Neural cell (in vitro differentiated cells): ENCODE results near the gene RGS14. TPM values are rescaled to one million over a fixed set of nuclear protein-coding genes. Genes with fewer than 3 reads are reported as not detected.
A peak's percentile ranks its signal among the peaks of the same experiment; 100 is the strongest.

Experiments used
- H2AFZ ChIP-seq: fragments of 200-600, 300-800 bp; sonication (generic), shearing (Covaris generic); 2 replicates; pipeline ENCODE4 v1.6.0; 2014; ENCODE audit warnings: low read depth, mild to moderate bottlenecking, antibody characterized with exemption, low read length, moderate library complexity
- H3F3A ChIP-seq: fragments of 200-600 bp; shearing (Covaris generic); 2 replicates; pipeline ENCODE4 v1.6.1; 2016; ENCODE audit warnings: mild to moderate bottlenecking, moderate library complexity, mixed read lengths, antibody characterized with exemption, low read length; ENCODE audit not compliant: insufficient read depth, poor library complexity, severe bottlenecking
- H3K27ac ChIP-seq: fragments of 200-600, 300-800 bp; sonication (generic), shearing (Covaris generic); 2 replicates; pipeline ENCODE4 v1.5.1; 2014; ENCODE audit warnings: mild to moderate bottlenecking, low read length, moderate library complexity
- H3K27me3 ChIP-seq: fragments of 300-800, 200-600 bp; sonication (generic), shearing (Covaris generic); 2 replicates; pipeline ENCODE4 v1.6.0; 2014; ENCODE audit warnings: mild to moderate bottlenecking, low read depth, low read length, moderate library complexity; ENCODE audit not compliant: insufficient read depth
- H3K36me3 ChIP-seq: fragments of 300-800, 200-600 bp; sonication (generic), shearing (Covaris generic); 2 replicates; pipeline ENCODE4 v1.5.1; 2014; ENCODE audit warnings: mild to moderate bottlenecking, antibody characterized with exemption, low read length, moderate library complexity; ENCODE audit not compliant: insufficient read depth
- H3K4me2 ChIP-seq: fragments of 300-800, 200-600 bp; sonication (generic), shearing (Covaris generic); 2 replicates; pipeline ENCODE4 v1.6.0; 2014; ENCODE audit warnings: mild to moderate bottlenecking, low read length
- H3K4me3 ChIP-seq: fragments of 300-800, 200-600 bp; sonication (generic), shearing (Covaris generic); 2 replicates; pipeline ENCODE4 v1.5.1; 2014; ENCODE audit warnings: mild to moderate bottlenecking, low read length, moderate library complexity
- H3K79me2 ChIP-seq: fragments of 200-600 bp; shearing (Covaris generic); replicated peaks from 2 replicates; pipeline ENCODE4 v1.6.0; 2014; ENCODE audit warnings: mild to moderate bottlenecking, low read length, moderate library complexity; ENCODE audit not compliant: insufficient read depth
- H3K9ac ChIP-seq: fragments of 300-800, 200-600 bp; sonication (generic), shearing (Covaris generic); 2 replicates; pipeline ENCODE4 v1.6.1; 2016; ENCODE audit warnings: mild to moderate bottlenecking, low read length, mixed read lengths
- H3K9me2 ChIP-seq: fragments of 200-600 bp; shearing (Covaris generic); 2 replicates; pipeline ENCODE4 v1.6.1; 2016; ENCODE audit warnings: mild to moderate bottlenecking, low read length, mixed read lengths; ENCODE audit not compliant: insufficient read depth
- H3K9me3 ChIP-seq: fragments of 200-600, 300-800 bp; sonication (generic), shearing (Covaris generic); 2 replicates; pipeline ENCODE4 v1.6.1; 2016; ENCODE audit warnings: mild to moderate bottlenecking, mixed run types, low read length, moderate library complexity, mixed read lengths
- H4K20me1 ChIP-seq: fragments of 200-600 bp; shearing (Covaris generic); 2 replicates; pipeline ENCODE4 v1.6.1; 2016; ENCODE audit warnings: mild to moderate bottlenecking, mixed run types; ENCODE audit not compliant: insufficient read depth
- CTCF ChIP-seq: fragments of 450-650 bp; IDR thresholded peaks from 2 replicates; pipeline ENCODE4 v1.5.1; 2014; ENCODE audit warnings: antibody characterized with exemption, mild to moderate bottlenecking, moderate library complexity; ENCODE audit not compliant: poor library complexity, severe bottlenecking
- EP300 ChIP-seq: fragments of 450-650 bp; conservative IDR thresholded peaks from 2 replicates; pipeline ENCODE4 v1.6.1; 2014; ENCODE audit warnings: antibody characterized with exemption, mild to moderate bottlenecking, moderate library complexity; ENCODE audit not compliant: poor library complexity, severe bottlenecking
- EZH2 ChIP-seq: fragments of 200-600, 300-800 bp; shearing (Covaris generic), sonication (generic); IDR thresholded peaks from 2 replicates; pipeline ENCODE4 v1.6.1; 2014; ENCODE audit warnings: antibody characterized with exemption, low read length, borderline replicate concordance, mild to moderate bottlenecking; ENCODE audit not compliant: insufficient read depth, poor library complexity, severe bottlenecking
- MXI1 ChIP-seq: fragments of 450-650 bp; conservative IDR thresholded peaks from 2 replicates; pipeline ENCODE4 v1.6.1; 2014; ENCODE audit warnings: antibody characterized with exemption, mild to moderate bottlenecking; ENCODE audit not compliant: poor library complexity, severe bottlenecking
- POLR2AphosphoS5 ChIP-seq: IDR thresholded peaks from 2 replicates; pipeline ENCODE4 v1.6.1; 2012
- RAD21 ChIP-seq: fragments of 450-650 bp; conservative IDR thresholded peaks from 2 replicates; pipeline ENCODE4 v1.6.1; 2014; ENCODE audit warnings: antibody characterized with exemption, mild to moderate bottlenecking, moderate library complexity
- REST ChIP-seq: IDR thresholded peaks from 2 replicates; pipeline ENCODE4 v1.6.1; 2012; ENCODE audit warnings: borderline replicate concordance
- SMC3 ChIP-seq: fragments of 450-650 bp; conservative IDR thresholded peaks from 2 replicates; pipeline ENCODE4 v1.6.1; 2014; ENCODE audit warnings: antibody characterized with exemption, mild to moderate bottlenecking, moderate library complexity; ENCODE audit not compliant: poor library complexity
- TAF1 ChIP-seq: IDR thresholded peaks from 2 replicates; pipeline ENCODE4 v1.6.1; 2012; ENCODE audit warnings: low read depth
- polyA plus RNA-seq: library from polyadenylated mRNA; depleted of rRNA; stranded (reverse); fragments of >200 nt; gene quantifications from 2 replicates; pipeline ENCODE4 v1.2.3, GENCODE V29; 2014

The RGS14 gene
- polyA plus RNA-seq, 1 donor from 2014 or later = 32.3 TPM

GRCh38 chr5:177349762-177350161 is 8.0 kb upstream of the RGS14 start:
- H3K4me2 ChIP-seq = peak overlapping the region; percentile 74
- no peak overlapping the region for H3K9ac ChIP-seq
- no peaks in the 10 kb centered on the region for H3K36me3 ChIP-seq
- H3K9me3 ChIP-seq = no peaks in the 10 kb centered on the region
- no peaks in the 10 kb centered on the region for H3K9me2 ChIP-seq
- H3F3A ChIP-seq = no peaks in the 10 kb centered on the region
- no peaks in the 10 kb centered on the region for H3K27me3 ChIP-seq
- H3K4me3 ChIP-seq = peak overlapping the region; percentile 84
- H3K79me2 ChIP-seq = peaks cover 43% of the 10 kb centered on the region
- TF ChIP-seq MXI1 = no peak
- TF ChIP-seq EZH2 = no peak
- no peak for TF ChIP-seq RAD21
- TF ChIP-seq SMC3 = no peak
- no peak for TF ChIP-seq TAF1
- no peak for TF ChIP-seq EP300
- no peak for TF ChIP-seq POLR2AphosphoS5
- no peak for TF ChIP-seq CTCF
- H4K20me1 ChIP-seq = no peaks in the 10 kb centered on the region
- H3K27ac ChIP-seq = no peak overlapping the region
- H2AFZ ChIP-seq = no peak overlapping the region

- H3K27ac ChIP-seq = peak overlapping the region; percentile 91
- H3F3A ChIP-seq = no peaks in the 10 kb centered on the region
- H3K9ac ChIP-seq = peak overlapping the region; percentile 88
- no peaks in the 10 kb centered on the region for H3K9me2 ChIP-seq
- H4K20me1 ChIP-seq = no peaks in the 10 kb centered on the region
- no peaks in the 10 kb centered on the region for H3K36me3 ChIP-seq
- peak overlapping the region; percentile 86 for H2AFZ ChIP-seq
- H3K9me3 ChIP-seq = no peaks in the 10 kb centered on the region
- H3K79me2 ChIP-seq = peaks cover 39% of the 10 kb centered on the region
- peak overlapping the region; percentile 84 for H3K4me3 ChIP-seq
- no peaks in the 10 kb centered on the region for H3K27me3 ChIP-seq
- TF ChIP-seq POLR2AphosphoS5 (no peak), EZH2 (no peak), MXI1 (no peak), SMC3 (no peak)
- peak overlapping the region; percentile 74 for H3K4me2 ChIP-seq
Measured at GRCh38 chr5:177350776-177351391, 6.8 kb upstream of the RGS14 start.

GRCh38 chr5:177351392-177352329 is 6.1 kb upstream of the RGS14 start, which contains the start of gene LMAN2:
Gene LMAN2, minus strand, starts transcription at chr5:177351668. Its CDS starts 21 bp downstream, at chr5:177351647.
- no peaks in the 10 kb centered on the region for H3K36me3 ChIP-seq
- peak within 1 kb of the TSS; percentile 88 for H3K9ac ChIP-seq
- H4K20me1 ChIP-seq = no peaks in the 10 kb centered on the region
- H3K27ac ChIP-seq = peak within 1 kb of the TSS; percentile 91
- no peaks in the 10 kb centered on the region for H3K9me2 ChIP-seq
- no peaks in the 10 kb centered on the region for H3K9me3 ChIP-seq
- peak within 1 kb of the TSS; percentile 86 for H2AFZ ChIP-seq
- peaks cover 33% of the 10 kb centered on the region for H3K79me2 ChIP-seq
- TF ChIP-seq RAD21 (peak; percentile 52), EP300 (peak; percentile 46), EZH2 (no peak), TAF1 (peak; percentile 50), REST (no peak), SMC3 (peak; percentile 41), CTCF (peak; percentile 32), MXI1 (peak; percentile 80), POLR2AphosphoS5 (peak; percentile 90)
- peak within 1 kb of the TSS; percentile 74 for H3K4me2 ChIP-seq
- no peaks in the 10 kb centered on the region for H3F3A ChIP-seq
- H3K27me3 ChIP-seq = no peaks in the 10 kb centered on the region
- H3K4me3 ChIP-seq = peak within 1 kb of the TSS; percentile 84
